ENCODE results near the gene NDNF. TPM values are rescaled to one million over a fixed set of nuclear protein-coding genes. Genes with fewer than 3 reads are reported as not detected.

The NDNF gene
- total and polyA plus RNA-seq, 8 donors: 141 to 489 (median 193) TPM

DNA sequence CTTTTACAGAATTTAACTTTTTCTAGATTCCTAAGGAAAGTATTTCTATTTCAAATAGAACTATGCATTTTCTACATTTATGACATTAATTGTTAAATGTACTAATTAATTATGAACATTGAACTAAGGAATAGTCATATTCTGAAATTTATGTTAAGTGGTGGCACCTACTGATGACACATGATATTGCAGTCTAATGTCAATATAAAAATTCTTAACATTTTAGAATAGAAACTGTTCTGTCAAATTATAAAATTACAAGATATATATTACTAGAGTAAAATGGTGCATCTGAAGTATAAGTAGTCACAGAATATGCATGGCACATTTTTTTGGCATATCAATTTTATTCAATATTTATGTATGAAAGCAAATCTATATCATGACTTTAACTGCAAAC is 40.2 kb upstream of the NDNF start:
- Histone ChIP-seq H3K27ac (no peak overlapping the region), H3K4me1 (no peaks in the 10 kb centered on the region), H3K4me3 (no peak overlapping the region), H3K36me3 (no peaks in the 10 kb centered on the region), H3K9me3 (no peaks in the 10 kb centered on the region), H3K27me3 (peaks cover 0 to 2% of the 10 kb centered on the region in 2 donors)
- DNase-seq (no peak), ATAC-seq (no peak)
- peak; percentile 29 to 40 for TF ChIP-seq CTCF (IDR thresholded peaks at IDR 0.05)
- intact Hi-C loops (cut with DNase I): no loop called here

DNA sequence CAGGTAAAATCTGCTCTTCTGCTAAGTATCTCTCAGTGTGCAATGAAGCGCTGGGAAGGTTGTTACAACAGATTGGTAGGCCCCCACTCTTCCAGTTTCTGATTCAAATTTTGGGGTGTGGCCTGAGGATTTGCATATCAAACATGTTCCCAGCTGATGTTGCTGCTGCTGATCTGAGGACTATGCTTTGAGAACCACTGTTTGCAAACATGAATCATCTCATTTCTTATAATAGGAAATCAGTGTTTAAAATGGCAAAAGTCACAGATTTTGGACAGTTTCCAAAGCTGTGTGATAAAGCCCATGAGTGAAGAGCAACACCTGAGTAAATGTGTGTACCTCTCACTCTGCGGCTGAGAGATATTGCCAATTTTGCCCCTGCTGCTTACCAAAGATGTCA is 36.2 kb upstream of the NDNF start:
- no peak for ATAC-seq
- DNase-seq: no peak
- H3K4me3 ChIP-seq: no peak overlapping the region
- no peaks in the 10 kb centered on the region for H3K36me3 ChIP-seq
- no peaks in the 10 kb centered on the region for H3K27me3 ChIP-seq
- intact Hi-C loops (cut with DNase I): no loop called here
- no peak for TF ChIP-seq CTCF (IDR thresholded peaks at IDR 0.05)
- H3K4me1 ChIP-seq: no peaks in the 10 kb centered on the region
- no peaks in the 10 kb centered on the region for H3K9me3 ChIP-seq
- no peak overlapping the region for H3K27ac ChIP-seq

DNA sequence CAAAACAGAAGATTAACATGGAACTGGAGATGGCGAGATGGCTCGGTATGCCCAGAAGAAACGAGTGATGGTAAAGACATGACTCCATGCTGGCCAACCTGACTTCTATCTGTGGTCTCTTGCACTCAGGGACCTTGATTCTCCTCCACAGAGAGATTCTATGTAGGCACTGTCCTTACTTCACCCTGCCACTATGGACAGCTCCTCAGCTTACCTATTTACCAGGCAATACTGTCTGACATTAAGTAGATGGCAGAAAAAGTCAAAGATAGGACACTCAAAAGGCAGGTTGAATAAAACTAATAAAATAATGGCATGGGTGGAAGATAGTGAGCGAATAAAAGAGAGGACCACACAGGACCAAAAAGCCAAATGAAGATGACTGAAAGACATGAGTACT is 35.2 kb upstream of the NDNF start:
- intact Hi-C loops (cut with DNase I): no loop called here
- ATAC-seq: no peak
- DNase-seq: no peak

GRCh38 chr4:121100093-121100775 is 27.9 kb upstream of the NDNF start:
- H3K36me3 ChIP-seq: no peaks in the 10 kb centered on the region
- H3K27ac ChIP-seq: no peak overlapping the region
- TF ChIP-seq CTCF (IDR thresholded peaks at IDR 0.05): no peak
- DNase-seq (no peak), ATAC-seq (no peak)
- no peaks in the 10 kb centered on the region for H3K9me3 ChIP-seq
- no peak overlapping the region for H3K4me3 ChIP-seq
- H3K27me3 ChIP-seq: no peaks in the 10 kb centered on the region
- no peaks in the 10 kb centered on the region for H3K4me1 ChIP-seq
- intact Hi-C loops (cut with DNase I): no loop called here

More for the DNA sequence above, 35.2 kb upstream of the NDNF start:
- H3K4me1 ChIP-seq: no peaks in the 10 kb centered on the region
- no peak overlapping the region for H3K27ac ChIP-seq
- H3K27me3 ChIP-seq: no peaks in the 10 kb centered on the region
- no peaks in the 10 kb centered on the region for H3K36me3 ChIP-seq
- TF ChIP-seq CTCF (IDR thresholded peaks at IDR 0.05): no peak
- no peaks in the 10 kb centered on the region for H3K9me3 ChIP-seq
- no peak overlapping the region for H3K4me3 ChIP-seq

GRCh38 chr4:121098266-121098665 is 25.9 kb upstream of the NDNF start:
- Histone ChIP-seq H3K4me3 (no peak overlapping the region), H3K36me3 (no peaks in the 10 kb centered on the region), H3K4me1 (peaks cover 0 to 13% of the 10 kb centered on the region in 2 donors), H3K27me3 (no peaks in the 10 kb centered on the region), H3K9me3 (no peaks in the 10 kb centered on the region), H3K27ac (no peak overlapping the region)
- DNase-seq: no peak
- ATAC-seq: no peak
- TF ChIP-seq CTCF (IDR thresholded peaks at IDR 0.05): no peak
- intact Hi-C loops (cut with DNase I): loop anchor here in 1 of 2 donors (10.0 kb wide), 1 partner anchor 933 kb away; no protein-coding TSS in a partner anchor
